ENCODE data around the gene DNAH2.

- no peak for TF ChIP-seq ZC3H11A (IDR thresholded peaks at IDR 0.05; ENCODE audit: low read depth, low read length)
- TF ChIP-seq NR3C1 (CRISPR knock-in tag; IDR thresholded peaks at IDR 0.05), result no peak
These were observed 128.7 kb downstream of the DNAH2 start for GRCh38 chr17:7846063-7846735.

Measured in K562 (cell line).